C4-2B (cell line): Measurements from ENCODE around the gene LPCAT4.

Source experiments
- H3K27ac ChIP-seq: fragments of 450-650 bp; 2 replicates; pipeline ENCODE4 v1.5.1; 2017
- CTCF ChIP-seq: fragments of 450-650 bp; conservative IDR thresholded peaks from 2 replicates; pipeline ENCODE4 v1.5.1; 2017; ENCODE audit warnings: mild to moderate bottlenecking
- ZFX ChIP-seq: fragments of 450-650 bp; IDR thresholded peaks from 2 replicates; pipeline ENCODE4 v1.6.1; 2017

Gene LPCAT4

GRCh38 chr15:34327906-34328305 is 39.1 kb downstream of the LPCAT4 start:
- TF ChIP-seq CTCF: no peak
- no peak for TF ChIP-seq ZFX
- no peak overlapping the region for H3K27ac ChIP-seq

- TF ChIP-seq ZFX (no peak), CTCF (no peak)
- H3K27ac ChIP-seq: no peak overlapping the region
Measured at GRCh38 chr15:34325368-34325767, 41.6 kb downstream of the LPCAT4 start.

GRCh38 chr15:34324933-34325332 is 42.1 kb downstream of the LPCAT4 start:
- H3K27ac ChIP-seq: no peak overlapping the region
- TF ChIP-seq ZFX (no peak), CTCF (no peak)

GRCh38 chr15:34323217-34323616 is 43.8 kb downstream of the LPCAT4 start:
- H3K27ac ChIP-seq: no peak overlapping the region
- TF ChIP-seq ZFX (no peak), CTCF (no peak)

- TF ChIP-seq CTCF (no peak), ZFX (no peak)
- peak overlapping the region; percentile 36; the same call in 1 of the 2 replicates for H3K27ac ChIP-seq
Measured at GRCh38 chr15:34318277-34319079, 48.5 kb downstream of the LPCAT4 start.

GRCh38 chr15:34314491-34315490 is 52.2 kb downstream of the LPCAT4 start:
- TF ChIP-seq CTCF (no peak), ZFX (no peak)
- H3K27ac ChIP-seq: no peak overlapping the region

- no peak for TF ChIP-seq CTCF
- TF ChIP-seq ZFX: no peak
- no peak overlapping the region for H3K27ac ChIP-seq
Measured at GRCh38 chr15:34311563-34311962, 55.4 kb downstream of the LPCAT4 start.
